Stomach (tissue), 9 donors: ENCODE results near the gene TRDMT1. TPM values are rescaled to one million over a fixed set of nuclear protein-coding genes. Genes with fewer than 3 reads are reported as not detected.

Experiments
- DNase-seq, 2 donors: peaks; one replicate each; pipeline versions ENCODE4 v3.0.0 to v3.0.0-alpha.2; 2013 to 2019
- H3K27ac ChIP-seq, 5 donors: fragments of 200-600 bp in 4 of 5; sonication (generic) in 4 of 5; one replicate each; pipeline ENCODE4 v1.5.1; 2013 to 2019; ENCODE audit warnings: mild to moderate bottlenecking in 1 of 5, moderate library complexity in 1 of 5
- H3K27me3 ChIP-seq, 3 donors: fragments of 200-600 bp; sonication (generic); one replicate each; pipeline ENCODE4 v1.5.1; 2017 to 2019; ENCODE audit warnings: mixed run types in 1 of 3
- H3K36me3 ChIP-seq, 4 donors: fragments of 200-600 bp; sonication (generic); 1 replicate in 3 of 4; 2 replicates in 1 of 4; pipeline ENCODE4 v1.5.1; 2016 to 2019
- H3K4me1 ChIP-seq, 4 donors: fragments of 200-600 bp; sonication (generic); one replicate each; pipeline ENCODE4 v1.5.1; 2016 to 2019
- H3K4me3 ChIP-seq, 4 donors: fragments of 200-600 bp; sonication (generic) in 3 of 4; one replicate each; pipeline ENCODE4 v1.5.1; 2016 to 2019; ENCODE audit warnings: mild to moderate bottlenecking in 1 of 4
- H3K9me3 ChIP-seq, 4 donors: fragments of 200-600 bp; sonication (generic); one replicate each; pipeline ENCODE4 v1.5.1; 2016 to 2019
- CTCF ChIP-seq, 7 experiments: fragments of 450-650 bp in 4 of 7; fragments of 200-600 bp in 3 of 7; sonication (generic) in 3 of 7; IDR thresholded peaks; one replicate each; pipeline ENCODE4 v1.5.1; 2016 to 2019; ENCODE audit warnings: antibody characterized with exemption in 7 of 7, control low read depth in 2 of 7, mild to moderate bottlenecking in 1 of 7
- EP300 ChIP-seq: sonication (generic); formaldehyde crosslinking; IDR thresholded peaks from one replicate; pipeline ENCODE4 v1.6.1; 2017; ENCODE audit warnings: antibody characterized with exemption
- POLR2A ChIP-seq, 4 donors: fragments of 450-650 bp; IDR thresholded peaks; one replicate each; pipeline ENCODE4 v1.6.1; 2016; ENCODE audit warnings: antibody characterized with exemption in 4 of 4, control low read depth in 2 of 4, mild to moderate bottlenecking in 1 of 4, moderate library complexity in 1 of 4
- POLR2AphosphoS5 ChIP-seq, 3 donors: sonication (generic); formaldehyde crosslinking; IDR thresholded peaks; one replicate each; pipeline ENCODE4 v1.6.1; 2016; ENCODE audit warnings: antibody characterized with exemption in 3 of 3
- WGBS, 5 donors: extraction: QIAGEN DNeasy Blood & Tissue Kit in 3 of 5; methylation state at CpG; one replicate each; pipeline versions ENCODE4 v1.1.5 to v1.1.7; 2013 to 2018; 5-methylcytosine and 5-hydroxymethylcytosine counted together
- intact Hi-C: fragments of 100-400 bp; cut with DNase I; formaldehyde crosslinking; loops from one replicate; pipeline ENCODE4 v1.15.1; 2023; ENCODE audit warnings: low total_unique reads
- polyA plus RNA-seq, 3 donors: library from polyadenylated mRNA; stranded (reverse); fragments of 200-250 nt; gene quantifications; one replicate each; pipeline ENCODE4 v1.2.3, GENCODE V29; 2013
- total RNA-seq, 5 donors: library from RNA; depleted of rRNA; stranded (reverse); fragments of >200 nt; gene quantifications; one replicate each; pipeline versions ENCODE4 v1.1.0 to v1.2.3, GENCODE V29; 2014 to 2016
- donor health status: healthy with polysubstance abuse.
- donor health status: Bipolar disorder and iron deficiency.
- donor health status: healthy.

The TRDMT1 gene
- total and polyA plus RNA-seq, 8 donors: 1.4 to 44.9 (median 4.2) TPM

GRCh38 chr10:17214971-17215781 lies 13.7 kb upstream of the TRDMT1 start:
- Histone ChIP-seq H3K4me1 (peaks cover 0 to 47% (median 0%) of the 10 kb centered on the region in 4 donors), H3K27me3 (no peaks in the 10 kb centered on the region), H3K27ac (peak overlapping the region in 4 of 5 donors; percentile 30 to 78 (median 71)), H3K9me3 (no peaks in the 10 kb centered on the region), H3K36me3 (no peaks in the 10 kb centered on the region), H3K4me3 (no peak overlapping the region)
- TF ChIP-seq POLR2A (IDR thresholded peaks at IDR 0.05) (no peak), EP300 (no peak), CTCF (IDR thresholded peaks at IDR 0.05) (no peak), POLR2AphosphoS5 (IDR thresholded peaks at IDR 0.05) (no peak)
- DNase-seq: peak in 1 of 2 donors; percentile 41
- 64 to 79% (median 74%) methylated on average over 9 of the region's 9 CpGs for WGBS, 5 donors
- intact Hi-C loops: no loop called here

GRCh38 chr10:17214526-17214925 lies 13.1 kb upstream of the TRDMT1 start:
- peaks cover 0 to 47% (median 0%) of the 10 kb centered on the region in 4 donors for H3K4me1 ChIP-seq
- intact Hi-C loops: no loop called here
- H3K36me3 ChIP-seq: no peaks in the 10 kb centered on the region
- WGBS, 5 donors: 73 to 83% (median 79%) methylated on average over 2 of the region's 2 CpGs
- no peaks in the 10 kb centered on the region for H3K9me3 ChIP-seq
- peak overlapping the region in 3 of 5 donors; percentile 65 to 78 (median 77) for H3K27ac ChIP-seq
- no peak for DNase-seq
- no peaks in the 10 kb centered on the region for H3K27me3 ChIP-seq
- H3K4me3 ChIP-seq: no peak overlapping the region
- no peak for TF ChIP-seq CTCF (IDR thresholded peaks at IDR 0.05)
- TF ChIP-seq POLR2AphosphoS5 (IDR thresholded peaks at IDR 0.05): no peak
- no peak for TF ChIP-seq POLR2A (IDR thresholded peaks at IDR 0.05)
- no peak for TF ChIP-seq EP300

GRCh38 chr10:17213646-17214349 lies 12.3 kb upstream of the TRDMT1 start:
- DNase-seq: no peak
- Histone ChIP-seq H3K36me3 (no peaks in the 10 kb centered on the region), H3K4me3 (no peak overlapping the region), H3K27ac (no peak overlapping the region), H3K27me3 (no peaks in the 10 kb centered on the region), H3K9me3 (no peaks in the 10 kb centered on the region), H3K4me1 (peaks cover 0 to 47% (median 0%) of the 10 kb centered on the region in 4 donors)
- no peak for TF ChIP-seq EP300
- no peak for TF ChIP-seq CTCF (IDR thresholded peaks at IDR 0.05)
- no peak for TF ChIP-seq POLR2A (IDR thresholded peaks at IDR 0.05)
- TF ChIP-seq POLR2AphosphoS5 (IDR thresholded peaks at IDR 0.05): no peak
- intact Hi-C loops: no loop called here
- 76 to 83% (median 80%) methylated on average over 2 of the region's 2 CpGs for WGBS, 5 donors

GRCh38 chr10:17212802-17213221 lies 11.3 kb upstream of the TRDMT1 start:
- no peak for DNase-seq
- TF ChIP-seq POLR2A (IDR thresholded peaks at IDR 0.05): no peak
- no peak for TF ChIP-seq CTCF (IDR thresholded peaks at IDR 0.05)
- TF ChIP-seq POLR2AphosphoS5 (IDR thresholded peaks at IDR 0.05): no peak
- no peak overlapping the region for H3K27ac ChIP-seq
- H3K4me3 ChIP-seq: no peak overlapping the region
- H3K4me1 ChIP-seq: peaks cover 0 to 47% (median 0%) of the 10 kb centered on the region in 4 donors
- H3K9me3 ChIP-seq: no peaks in the 10 kb centered on the region
- H3K36me3 ChIP-seq: no peaks in the 10 kb centered on the region
- no peaks in the 10 kb centered on the region for H3K27me3 ChIP-seq
- intact Hi-C loops: no loop called here
